ENCODE data around the gene TAS2R41.

TAS2R41 gene

DNA sequence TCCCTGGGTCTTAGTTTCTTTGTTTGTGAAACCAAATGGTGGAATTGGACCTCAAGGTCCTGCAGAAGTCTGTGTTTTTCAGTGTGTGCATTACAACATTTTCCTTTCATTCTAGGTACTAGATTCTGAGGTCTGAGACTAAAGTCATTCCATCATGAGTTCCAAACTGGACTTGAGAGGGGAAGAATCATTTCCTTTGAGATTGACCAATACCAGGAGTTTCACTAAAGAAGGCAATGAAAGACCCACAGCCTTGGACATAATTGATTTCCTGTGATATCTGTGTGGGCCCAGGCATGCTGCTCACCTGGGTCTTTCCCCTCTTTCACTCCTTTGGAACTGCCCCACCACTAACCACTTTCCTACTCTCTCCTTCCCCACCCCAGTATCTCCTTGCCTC is 18.2 kb downstream of the TAS2R41 start:
- no peaks in the 10 kb centered on the region for H3K27me3 ChIP-seq (ENCODE audit: control insufficient read depth, insufficient read depth, low read length)
- no peak overlapping the region for H3K9ac ChIP-seq (ENCODE audit: low read length)
- no peaks in the 10 kb centered on the region for H3K36me3 ChIP-seq (ENCODE audit: control insufficient read depth, low read depth, low read length)
- no peaks in the 10 kb centered on the region for H3K9me3 ChIP-seq (ENCODE audit: control insufficient read depth, low read depth, low read length)
- no peaks in the 10 kb centered on the region for H3K4me1 ChIP-seq (ENCODE audit: control insufficient read depth, low read depth, low read length)
- H3K4me3 ChIP-seq (ENCODE audit: low read length): no peak overlapping the region
- H3K27ac ChIP-seq (ENCODE audit: low read length): no peak overlapping the region

DNA sequence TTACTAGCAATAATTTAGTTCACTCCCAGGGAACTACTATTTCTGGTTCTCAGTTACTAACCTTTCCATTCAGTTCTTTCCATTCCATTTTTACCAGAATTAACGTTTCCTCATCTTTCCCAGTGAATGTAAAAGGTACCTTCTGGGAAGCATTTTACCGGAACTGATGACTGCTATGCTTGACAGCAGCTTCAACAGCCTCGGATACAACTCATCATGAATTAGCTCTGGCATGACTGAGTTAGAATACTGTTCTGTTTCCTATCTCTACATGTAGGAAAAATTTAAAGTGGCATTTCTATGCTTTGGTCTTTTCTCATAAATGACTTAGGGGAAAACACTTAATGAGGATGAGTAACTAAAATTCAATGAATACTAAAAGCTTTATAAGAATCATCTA is 18.6 kb downstream of the TAS2R41 start:
- Histone ChIP-seq H3K4me1 (ENCODE audit: control insufficient read depth, low read depth, low read length) (no peaks in the 10 kb centered on the region), H3K9me3 (ENCODE audit: control insufficient read depth, low read depth, low read length) (no peaks in the 10 kb centered on the region), H3K9ac (ENCODE audit: low read length) (no peak overlapping the region), H3K27me3 (ENCODE audit: control insufficient read depth, insufficient read depth, low read length) (no peaks in the 10 kb centered on the region), H3K36me3 (ENCODE audit: control insufficient read depth, low read depth, low read length) (no peaks in the 10 kb centered on the region), H3K27ac (ENCODE audit: low read length) (no peak overlapping the region), H3K4me3 (ENCODE audit: low read length) (no peak overlapping the region)

DNA sequence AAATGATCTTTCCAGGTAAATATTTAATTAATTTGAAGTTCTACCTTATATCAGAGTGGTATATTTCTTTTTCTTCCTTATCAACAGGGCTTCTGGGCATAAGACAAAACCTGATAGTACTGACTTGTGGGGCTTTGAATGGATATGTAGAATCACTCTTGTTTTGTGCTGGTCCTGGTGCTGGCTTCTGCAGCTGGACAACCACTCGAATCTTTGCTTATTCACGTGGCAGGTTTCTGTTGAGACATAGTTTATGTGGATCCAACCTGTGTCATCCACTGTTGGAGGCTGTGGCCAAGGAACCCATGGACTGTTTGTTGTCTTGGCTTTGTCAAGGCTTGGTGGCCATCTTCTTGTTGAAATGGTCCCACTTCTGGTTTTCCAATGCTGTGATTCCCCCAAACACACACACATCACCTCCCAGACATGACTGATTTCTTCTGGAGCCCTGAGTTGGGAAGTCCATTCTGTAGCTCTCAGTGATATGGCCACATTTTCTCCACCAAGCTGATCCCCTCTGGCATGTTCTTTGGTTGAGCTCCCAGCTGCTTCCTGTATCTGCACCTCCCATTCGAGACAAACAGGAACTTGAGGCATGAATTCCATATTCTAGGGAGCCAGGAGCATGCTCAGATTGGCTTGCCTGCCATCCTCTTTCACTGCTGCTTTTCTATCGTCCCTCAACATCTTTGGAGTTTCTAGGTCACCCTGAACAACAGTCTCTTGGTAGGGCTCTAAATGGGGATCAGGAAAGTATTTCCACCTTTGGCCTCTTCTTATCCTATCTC is 19.5 kb downstream of the TAS2R41 start:
- no peaks in the 10 kb centered on the region for H3K4me1 ChIP-seq (ENCODE audit: control insufficient read depth, low read depth, low read length)
- no peak overlapping the region for H3K27ac ChIP-seq (ENCODE audit: low read length)
- no peak overlapping the region for H3K9ac ChIP-seq (ENCODE audit: low read length)
- no peak overlapping the region for H3K4me3 ChIP-seq (ENCODE audit: low read length)
- H3K27me3 ChIP-seq (ENCODE audit: control insufficient read depth, insufficient read depth, low read length): no peaks in the 10 kb centered on the region
- H3K36me3 ChIP-seq (ENCODE audit: control insufficient read depth, low read depth, low read length): no peaks in the 10 kb centered on the region
- no peaks in the 10 kb centered on the region for H3K9me3 ChIP-seq (ENCODE audit: control insufficient read depth, low read depth, low read length)

DNA sequence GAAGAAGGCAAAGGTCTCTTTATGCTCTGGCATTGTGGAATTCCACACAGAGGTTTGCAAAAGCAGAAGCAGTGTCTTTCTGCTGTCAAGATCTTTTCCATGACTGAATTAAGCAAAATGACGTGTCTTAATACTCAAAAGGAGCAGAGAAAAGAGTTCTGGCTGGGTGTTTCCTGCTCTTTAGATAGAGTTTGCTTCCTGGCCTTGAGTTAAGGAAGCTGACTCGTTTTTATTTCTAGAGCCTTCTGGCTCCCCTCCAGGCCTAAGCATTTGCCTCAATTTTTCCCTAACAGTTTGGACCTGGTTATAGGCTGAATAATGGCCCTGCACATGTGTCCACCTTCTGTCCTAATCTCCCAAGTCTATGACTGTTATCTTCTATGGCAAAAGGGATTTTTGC is 21.6 kb downstream of the TAS2R41 start:
- no peaks in the 10 kb centered on the region for H3K36me3 ChIP-seq (ENCODE audit: control insufficient read depth, low read depth, low read length)
- no peak overlapping the region for H3K27ac ChIP-seq (ENCODE audit: low read length)
- no peaks in the 10 kb centered on the region for H3K4me1 ChIP-seq (ENCODE audit: control insufficient read depth, low read depth, low read length)
- no peak overlapping the region for H3K4me3 ChIP-seq (ENCODE audit: low read length)
- no peaks in the 10 kb centered on the region for H3K9me3 ChIP-seq (ENCODE audit: control insufficient read depth, low read depth, low read length)
- no peak overlapping the region for H3K9ac ChIP-seq (ENCODE audit: low read length)
- H3K27me3 ChIP-seq (ENCODE audit: control insufficient read depth, insufficient read depth, low read length): no peaks in the 10 kb centered on the region

DNA sequence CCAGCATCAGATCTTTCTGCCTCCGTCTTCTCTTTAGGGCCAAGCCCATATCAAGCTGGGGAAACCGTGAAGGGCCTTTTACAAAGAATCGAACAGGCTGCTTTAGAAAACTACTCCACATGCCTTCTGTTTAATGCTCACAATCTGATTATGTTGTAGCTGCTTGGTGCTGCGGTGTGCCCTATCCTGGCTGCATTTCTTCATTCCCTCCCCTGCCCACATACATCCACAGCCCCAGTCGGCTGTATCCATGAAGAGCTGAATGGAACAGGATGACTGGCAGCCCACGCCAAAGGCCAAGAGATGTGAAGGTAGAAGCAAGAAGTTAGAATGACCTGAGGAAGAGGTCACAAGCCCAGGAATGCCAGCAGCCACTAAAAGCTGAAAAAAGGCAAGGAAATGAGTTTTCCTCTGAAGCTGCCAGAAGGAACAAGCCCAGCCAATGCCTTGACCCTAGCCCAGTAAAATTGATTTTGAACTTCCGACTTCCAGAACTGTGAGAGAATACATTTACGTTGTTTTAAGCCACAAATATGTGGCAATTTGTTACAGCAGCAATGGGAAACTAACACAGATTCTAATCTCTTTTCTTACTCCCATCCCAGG is 22.2 kb downstream of the TAS2R41 start:
- H3K4me1 ChIP-seq (ENCODE audit: control insufficient read depth, low read depth, low read length): no peaks in the 10 kb centered on the region
- H3K9ac ChIP-seq (ENCODE audit: low read length): no peak overlapping the region
- H3K36me3 ChIP-seq (ENCODE audit: control insufficient read depth, low read depth, low read length): no peaks in the 10 kb centered on the region
- no peak overlapping the region for H3K4me3 ChIP-seq (ENCODE audit: low read length)
- no peaks in the 10 kb centered on the region for H3K27me3 ChIP-seq (ENCODE audit: control insufficient read depth, insufficient read depth, low read length)
- H3K27ac ChIP-seq (ENCODE audit: low read length): no peak overlapping the region
- no peaks in the 10 kb centered on the region for H3K9me3 ChIP-seq (ENCODE audit: control insufficient read depth, low read depth, low read length)

DNA sequence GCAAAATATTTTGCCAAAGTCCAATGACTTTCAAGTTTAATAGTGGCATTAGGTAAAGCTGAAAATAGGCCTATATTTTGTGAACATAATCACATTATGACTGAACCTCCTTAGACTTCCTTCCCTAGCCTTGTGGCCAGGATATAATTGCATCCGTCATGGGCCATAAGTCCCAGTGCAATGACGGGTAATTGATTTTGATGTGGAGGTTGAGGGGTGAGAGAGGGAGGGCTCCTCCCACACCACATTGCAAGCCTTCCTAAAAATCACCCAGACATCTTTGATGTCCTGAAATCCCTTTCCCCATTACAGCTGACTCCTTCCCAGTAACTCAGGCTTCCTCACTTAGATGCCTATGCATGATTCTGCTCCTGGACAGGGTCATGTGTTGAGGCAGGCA is 25.6 kb downstream of the TAS2R41 start:
- H3K9me3 ChIP-seq (ENCODE audit: control insufficient read depth, low read depth, low read length): no peaks in the 10 kb centered on the region

DNA sequence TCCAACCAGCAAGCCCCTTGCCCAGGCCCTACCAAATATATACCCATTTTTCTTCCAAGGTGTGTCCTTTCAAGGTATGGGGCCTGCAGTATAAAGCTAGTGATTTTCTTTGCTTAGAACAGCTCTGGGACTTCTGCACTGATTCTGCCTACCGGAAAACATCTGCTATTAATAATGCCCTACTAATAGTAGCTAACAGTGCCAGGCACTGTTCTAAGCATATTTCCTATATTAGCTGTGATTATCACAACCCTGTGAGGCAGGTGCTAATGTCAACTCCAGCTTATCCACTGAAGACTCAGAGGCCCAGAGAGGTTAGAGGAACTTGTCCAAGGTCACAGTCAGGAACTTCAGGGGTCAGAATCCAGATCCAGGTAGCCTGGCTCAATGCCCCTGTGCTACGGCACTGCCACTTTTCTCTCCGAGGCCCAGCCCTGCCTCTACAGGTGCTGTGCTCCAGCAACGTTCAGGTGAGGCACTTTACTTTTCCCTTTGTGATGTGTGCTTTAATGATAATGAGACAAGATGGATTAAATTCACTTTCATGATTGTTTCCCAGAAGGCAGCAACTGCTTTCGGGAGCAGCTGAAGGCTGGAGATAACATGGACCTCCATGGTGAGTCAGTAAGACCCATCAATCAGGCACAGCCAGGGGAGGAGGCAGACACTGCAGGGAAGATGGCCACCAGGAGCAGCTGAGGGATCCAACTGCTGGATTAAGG is 26.7 kb downstream of the TAS2R41 start:
- no peak overlapping the region for H3K4me3 ChIP-seq (ENCODE audit: low read length)
- H3K27ac ChIP-seq (ENCODE audit: low read length): no peak overlapping the region
- H3K36me3 ChIP-seq (ENCODE audit: control insufficient read depth, low read depth, low read length): no peaks in the 10 kb centered on the region
- H3K4me1 ChIP-seq (ENCODE audit: control insufficient read depth, low read depth, low read length): no peaks in the 10 kb centered on the region
- H3K9ac ChIP-seq (ENCODE audit: low read length): no peak overlapping the region
- H3K9me3 ChIP-seq (ENCODE audit: control insufficient read depth, low read depth, low read length): no peaks in the 10 kb centered on the region
- H3K27me3 ChIP-seq (ENCODE audit: control insufficient read depth, insufficient read depth, low read length): no peaks in the 10 kb centered on the region

More for the DNA sequence above, 25.6 kb downstream of the TAS2R41 start:
- Histone ChIP-seq H3K36me3 (ENCODE audit: control insufficient read depth, low read depth, low read length) (no peaks in the 10 kb centered on the region), H3K9ac (ENCODE audit: low read length) (no peak overlapping the region), H3K27ac (ENCODE audit: low read length) (no peak overlapping the region), H3K4me1 (ENCODE audit: control insufficient read depth, low read depth, low read length) (no peaks in the 10 kb centered on the region), H3K27me3 (ENCODE audit: control insufficient read depth, insufficient read depth, low read length) (no peaks in the 10 kb centered on the region), H3K4me3 (ENCODE audit: low read length) (no peak overlapping the region)

DNA sequence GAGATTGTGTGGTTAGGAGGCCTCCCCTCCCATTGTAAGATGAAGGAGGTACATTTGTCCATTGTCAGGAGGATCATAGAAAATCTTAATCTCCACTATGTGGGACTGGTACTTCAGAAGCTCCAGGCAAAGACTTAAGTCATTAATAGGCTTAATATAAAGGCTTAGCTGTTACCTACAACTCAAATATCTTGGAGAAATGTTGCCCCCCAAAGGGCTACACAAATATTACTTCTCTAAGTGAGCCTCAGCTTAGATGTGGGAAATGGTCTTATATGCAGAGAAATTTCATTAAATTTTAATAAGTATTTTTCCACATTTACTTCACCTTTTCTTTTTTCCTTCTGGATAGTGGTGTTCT is 27.2 kb downstream of the TAS2R41 start:
- H3K36me3 ChIP-seq (ENCODE audit: control insufficient read depth, low read depth, low read length): no peaks in the 10 kb centered on the region
- H3K4me1 ChIP-seq (ENCODE audit: control insufficient read depth, low read depth, low read length): no peaks in the 10 kb centered on the region
- no peak overlapping the region for H3K27ac ChIP-seq (ENCODE audit: low read length)
- no peaks in the 10 kb centered on the region for H3K27me3 ChIP-seq (ENCODE audit: control insufficient read depth, insufficient read depth, low read length)
- no peaks in the 10 kb centered on the region for H3K9me3 ChIP-seq (ENCODE audit: control insufficient read depth, low read depth, low read length)
- no peak overlapping the region for H3K4me3 ChIP-seq (ENCODE audit: low read length)
- H3K9ac ChIP-seq (ENCODE audit: low read length): no peak overlapping the region

DNA sequence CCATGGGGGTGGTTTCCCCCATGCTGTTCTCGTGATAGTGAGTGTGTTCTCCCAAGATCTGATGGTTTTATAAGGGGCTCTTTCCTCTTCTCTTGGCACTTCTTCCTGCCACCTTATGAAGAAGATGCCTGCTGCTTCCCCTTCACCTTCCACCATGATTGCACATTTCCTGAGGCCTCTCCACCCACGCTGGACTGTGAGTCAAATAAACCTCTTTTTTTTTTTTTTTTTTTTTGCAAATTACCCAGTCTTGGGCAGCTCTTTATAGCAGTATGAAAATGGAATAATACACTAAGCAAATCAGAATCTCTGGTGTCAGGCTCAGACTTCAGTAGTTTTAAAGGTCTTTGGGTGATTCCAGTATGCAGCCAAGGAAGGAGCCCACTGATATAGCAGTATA is 28.2 kb downstream of the TAS2R41 start:
- no peak overlapping the region for H3K4me3 ChIP-seq (ENCODE audit: low read length)
- no peaks in the 10 kb centered on the region for H3K4me1 ChIP-seq (ENCODE audit: control insufficient read depth, low read depth, low read length)
- no peaks in the 10 kb centered on the region for H3K27me3 ChIP-seq (ENCODE audit: control insufficient read depth, insufficient read depth, low read length)
- H3K9me3 ChIP-seq (ENCODE audit: control insufficient read depth, low read depth, low read length): no peaks in the 10 kb centered on the region
- no peaks in the 10 kb centered on the region for H3K36me3 ChIP-seq (ENCODE audit: control insufficient read depth, low read depth, low read length)
- H3K27ac ChIP-seq (ENCODE audit: low read length): no peak overlapping the region
- H3K9ac ChIP-seq (ENCODE audit: low read length): no peak overlapping the region

DNA sequence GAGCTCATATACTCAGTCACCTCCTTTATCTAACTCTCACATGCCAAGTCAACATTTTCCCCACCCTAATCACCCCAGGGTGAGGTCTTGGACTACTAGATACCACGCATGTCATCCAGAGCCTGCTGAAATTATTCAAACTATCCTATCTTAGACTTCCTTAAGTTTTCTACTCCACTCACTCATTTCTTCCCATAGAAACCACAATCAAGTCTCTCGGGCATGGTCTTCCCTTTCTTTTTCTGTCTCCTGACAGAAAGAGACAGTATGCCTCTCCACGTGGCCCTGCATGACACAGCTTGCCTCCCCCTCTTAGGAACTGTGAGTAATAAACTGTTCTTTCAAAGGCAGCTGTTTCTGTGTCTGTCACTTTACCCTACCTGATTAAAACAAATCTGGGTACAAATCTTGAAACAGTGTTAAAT is 29.4 kb downstream of the TAS2R41 start:
- Histone ChIP-seq H3K36me3 (ENCODE audit: control insufficient read depth, low read depth, low read length) (no peaks in the 10 kb centered on the region), H3K9ac (ENCODE audit: low read length) (no peak overlapping the region), H3K4me1 (ENCODE audit: control insufficient read depth, low read depth, low read length) (no peaks in the 10 kb centered on the region), H3K27ac (ENCODE audit: low read length) (no peak overlapping the region), H3K4me3 (ENCODE audit: low read length) (no peak overlapping the region), H3K27me3 (ENCODE audit: control insufficient read depth, insufficient read depth, low read length) (no peaks in the 10 kb centered on the region), H3K9me3 (ENCODE audit: control insufficient read depth, low read depth, low read length) (no peaks in the 10 kb centered on the region)

DNA sequence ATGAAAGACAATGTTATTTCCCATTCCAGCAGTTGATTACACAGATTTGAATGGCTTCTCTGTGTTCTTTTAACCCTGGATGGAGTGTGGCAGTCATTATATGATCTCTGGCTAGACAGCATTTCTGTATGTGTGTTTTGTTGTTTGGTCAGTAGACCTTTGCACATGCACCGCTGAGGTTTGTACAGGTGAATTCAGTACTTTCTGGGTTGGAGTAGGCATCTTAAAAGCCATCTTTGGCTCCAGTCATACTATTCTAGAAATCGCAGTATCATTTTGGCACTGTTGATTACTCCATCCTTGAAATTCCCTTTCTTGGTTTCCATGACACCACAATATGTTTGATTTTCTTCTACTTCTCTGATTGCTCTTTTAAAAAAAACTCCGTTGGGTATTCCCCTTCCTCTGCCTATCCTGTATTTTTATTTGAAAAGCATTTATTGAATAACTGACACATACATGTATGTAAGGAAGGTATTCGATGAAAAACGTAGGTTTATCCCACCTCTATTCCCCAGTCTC is 29.9 kb downstream of the TAS2R41 start:
- Histone ChIP-seq H3K9ac (ENCODE audit: low read length) (no peak overlapping the region), H3K4me3 (ENCODE audit: low read length) (no peak overlapping the region), H3K27me3 (ENCODE audit: control insufficient read depth, insufficient read depth, low read length) (no peaks in the 10 kb centered on the region), H3K4me1 (ENCODE audit: control insufficient read depth, low read depth, low read length) (no peaks in the 10 kb centered on the region), H3K9me3 (ENCODE audit: control insufficient read depth, low read depth, low read length) (no peaks in the 10 kb centered on the region), H3K36me3 (ENCODE audit: control insufficient read depth, low read depth, low read length) (no peaks in the 10 kb centered on the region), H3K27ac (ENCODE audit: low read length) (no peak overlapping the region)
